ENCODE measurements around the gene AGPAT1. TPM values are rescaled to one million over a fixed set of nuclear protein-coding genes. Genes with fewer than 3 reads are reported as not detected.

AGPAT1 gene
- polyA plus RNA-seq, 3 donors: 9.9 to 34.4 (median 11.3) TPM

DNA sequence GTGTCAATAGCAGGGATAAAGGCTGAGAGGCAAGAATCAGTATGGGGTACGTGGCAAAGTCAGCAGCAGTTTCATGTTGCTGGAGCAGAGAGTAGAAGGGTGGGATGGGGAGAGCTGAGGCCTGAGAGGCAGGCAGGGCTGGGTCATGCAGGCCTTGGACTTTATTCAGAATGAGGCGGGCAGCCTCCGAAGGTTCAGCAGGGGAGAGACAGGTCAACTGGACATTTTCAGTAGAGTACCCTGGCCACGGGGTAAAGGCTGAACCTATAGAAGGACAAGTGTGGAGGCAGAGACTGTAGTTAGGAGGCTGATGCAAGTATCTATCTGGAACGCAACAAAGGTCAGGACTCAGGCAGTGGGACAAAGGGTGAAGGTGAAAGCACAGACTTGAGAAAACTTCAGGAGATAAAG, 34.3 kb upstream of the AGPAT1 start:
- Histone ChIP-seq H3K4me2 (replicated peaks; ENCODE audit: extremely low read depth, low read length, poor library complexity, severe bottlenecking) (no peak overlapping the region), H3K27me3 (ENCODE audit: control insufficient read depth in 2 of 2, insufficient read depth in 2 of 2, low read length in 2 of 2) (no peaks in the 10 kb centered on the region), H3K27ac (ENCODE audit: low read depth in 1 of 2, low read length in 2 of 2) (no peak overlapping the region), H3K9ac (ENCODE audit: insufficient read depth, low read length, poor library complexity, severe bottlenecking) (no peak overlapping the region), H3K36me3 (replicated peaks in 1 of 2; ENCODE audit: control insufficient read depth in 1 of 2, insufficient read depth in 2 of 2, low read length in 2 of 2) (no peaks in the 10 kb centered on the region), H3K4me3 (replicated peaks in 1 of 3; ENCODE audit: low read depth in 2 of 3, low read length in 3 of 3) (no peak overlapping the region), H3K9me3 (replicated peaks in 1 of 2; ENCODE audit: control insufficient read depth in 1 of 2, insufficient read depth in 1 of 2, low read length in 2 of 2) (no peaks in the 10 kb centered on the region), H2AFZ (ENCODE audit: insufficient read depth, low read depth, low read length, poor library complexity, severe bottlenecking) (no peak overlapping the region), H3K79me2 (ENCODE audit: insufficient read depth, low read length) (no peaks in the 10 kb centered on the region), H4K20me1 (ENCODE audit: insufficient read depth, low read length) (no peaks in the 10 kb centered on the region), H3K4me1 (ENCODE audit: control insufficient read depth in 1 of 2, insufficient read depth in 2 of 2, low read length in 2 of 2) (no peaks in the 10 kb centered on the region)
- 94% methylated on average over 5 of the region's 5 CpGs for whole genome bisulfite sequencing (ENCODE audit: insufficient coverage)
- Mint-ChIP-seq H3K9me3 (peaks cover 0 to 4% (median 0%) of the 10 kb centered on the region in 7 donors), H3K27ac (no peak overlapping the region), H3K4me1 (peaks cover 4% of the 10 kb centered on the region), H3K36me3 (no peaks in the 10 kb centered on the region), H3K4me3 (no peak overlapping the region), H3K27me3 (ENCODE audit: low read depth in 3 of 3) (peaks cover 10 to 15% (median 10%) of the 10 kb centered on the region in 3 donors)
- TF ChIP-seq, protein P1, sequence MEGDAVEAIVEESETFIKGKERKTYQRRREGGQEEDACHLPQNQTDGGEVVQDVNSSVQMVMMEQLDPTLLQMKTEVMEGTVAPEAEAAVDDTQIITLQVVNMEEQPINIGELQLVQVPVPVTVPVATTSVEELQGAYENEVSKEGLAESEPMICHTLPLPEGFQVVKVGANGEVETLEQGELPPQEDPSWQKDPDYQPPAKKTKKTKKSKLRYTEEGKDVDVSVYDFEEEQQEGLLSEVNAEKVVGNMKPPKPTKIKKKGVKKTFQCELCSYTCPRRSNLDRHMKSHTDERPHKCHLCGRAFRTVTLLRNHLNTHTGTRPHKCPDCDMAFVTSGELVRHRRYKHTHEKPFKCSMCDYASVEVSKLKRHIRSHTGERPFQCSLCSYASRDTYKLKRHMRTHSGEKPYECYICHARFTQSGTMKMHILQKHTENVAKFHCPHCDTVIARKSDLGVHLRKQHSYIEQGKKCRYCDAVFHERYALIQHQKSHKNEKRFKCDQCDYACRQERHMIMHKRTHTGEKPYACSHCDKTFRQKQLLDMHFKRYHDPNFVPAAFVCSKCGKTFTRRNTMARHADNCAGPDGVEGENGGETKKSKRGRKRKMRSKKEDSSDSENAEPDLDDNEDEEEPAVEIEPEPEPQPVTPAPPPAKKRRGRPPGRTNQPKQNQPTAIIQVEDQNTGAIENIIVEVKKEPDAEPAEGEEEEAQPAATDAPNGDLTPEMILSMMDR (IDR thresholded peaks at IDR 0.05): no peak
- DNase-seq: no peak
- intact Hi-C loops (cut with micrococcal nuclease): no loop called here

DNA sequence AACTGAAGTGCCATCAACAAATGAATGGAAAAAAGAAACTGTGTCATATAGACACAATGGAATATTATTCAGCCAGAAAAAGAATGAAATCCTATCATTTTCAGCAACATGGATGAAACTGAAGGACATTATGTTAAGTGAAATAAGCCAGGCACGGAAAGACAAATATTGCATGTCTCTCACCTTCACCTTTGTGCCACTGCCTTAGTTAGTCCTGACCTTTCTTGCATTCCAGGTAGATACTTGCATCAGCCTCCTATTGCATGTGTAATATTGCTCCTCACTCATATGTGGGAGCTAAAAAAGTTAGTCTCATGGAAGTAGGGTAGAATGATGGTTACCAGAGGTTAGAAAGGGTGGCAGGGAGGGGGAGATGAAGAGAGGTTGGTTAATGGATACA, 33.1 kb upstream of the AGPAT1 start:
- Histone ChIP-seq H3K9me3 (replicated peaks in 1 of 2; ENCODE audit: control insufficient read depth in 1 of 2, insufficient read depth in 1 of 2, low read length in 2 of 2) (no peaks in the 10 kb centered on the region), H3K9ac (ENCODE audit: insufficient read depth, low read length, poor library complexity, severe bottlenecking) (no peak overlapping the region)
- no CpG with 5 or more reads among the region's 1 CpG for WGBS (ENCODE audit: insufficient coverage)

More for the DNA sequence above, 33.1 kb upstream of the AGPAT1 start:
- H3K4me3 ChIP-seq (replicated peaks in 1 of 3; ENCODE audit: low read depth in 2 of 3, low read length in 3 of 3): no peak overlapping the region
- H3K27me3 ChIP-seq (ENCODE audit: control insufficient read depth in 2 of 2, insufficient read depth in 2 of 2, low read length in 2 of 2): no peaks in the 10 kb centered on the region
- no peaks in the 10 kb centered on the region for H4K20me1 ChIP-seq (ENCODE audit: insufficient read depth, low read length)
- no peak overlapping the region for H3K27ac ChIP-seq (ENCODE audit: low read depth in 1 of 2, low read length in 2 of 2)
- no peaks in the 10 kb centered on the region for H3K4me1 ChIP-seq (ENCODE audit: control insufficient read depth in 1 of 2, insufficient read depth in 2 of 2, low read length in 2 of 2)
- Mint-ChIP-seq H3K9me3 (peaks cover 0 to 6% (median 0%) of the 10 kb centered on the region in 7 donors), H3K27ac (no peak overlapping the region), H3K36me3 (no peaks in the 10 kb centered on the region), H3K4me1 (peaks cover 2% of the 10 kb centered on the region), H3K27me3 (ENCODE audit: low read depth in 3 of 3) (peaks cover 10 to 14% (median 14%) of the 10 kb centered on the region in 3 donors), H3K4me3 (no peak overlapping the region)
- no peak overlapping the region for H2AFZ ChIP-seq (ENCODE audit: insufficient read depth, low read depth, low read length, poor library complexity, severe bottlenecking)
- no peaks in the 10 kb centered on the region for H3K79me2 ChIP-seq (ENCODE audit: insufficient read depth, low read length)
- H3K4me2 ChIP-seq (replicated peaks; ENCODE audit: extremely low read depth, low read length, poor library complexity, severe bottlenecking): no peak overlapping the region
- intact Hi-C loops (cut with micrococcal nuclease): no loop called here
- no peaks in the 10 kb centered on the region for H3K36me3 ChIP-seq (replicated peaks in 1 of 2; ENCODE audit: control insufficient read depth in 1 of 2, insufficient read depth in 2 of 2, low read length in 2 of 2)
- DNase-seq: no peak
- TF ChIP-seq, protein P1 (IDR thresholded peaks at IDR 0.05): no peak
